Measurements from ENCODE around the gene NDUFS8. TPM values are rescaled to one million over a fixed set of nuclear protein-coding genes. Genes with fewer than 3 reads are reported as not detected.
"Not testable (repeated sequence)": the region's sequence is repeated elsewhere in the genome, so short reads cannot be mapped to it uniquely, and the experiment has no call there.

NDUFS8 gene
- total RNA-seq, 1 experiment from 2014 or later: 214 TPM

- not testable (repeated sequence) for H3K27ac Mint-ChIP-seq; H3K14ac ChIP-seq (ENCODE audit: insufficient read depth, low read length); H3K4me3 Mint-ChIP-seq; H2BK5ac ChIP-seq (ENCODE audit: insufficient read length, low read length); H3K36me3 Mint-ChIP-seq (ENCODE audit: insufficient read depth in 1 of 3, low read depth in 3 of 3); H2BK120ac ChIP-seq (ENCODE audit: low read depth, low read length, poor library complexity, severe bottlenecking); H4K91ac ChIP-seq (ENCODE audit: insufficient read length, low read depth, low read length); H3K4me2 ChIP-seq (ENCODE audit: insufficient read depth, insufficient read length, low read length); H3K4ac ChIP-seq (ENCODE audit: low read depth, low read length); H2BK20ac ChIP-seq (ENCODE audit: low read depth, low read length, poor library complexity, severe bottlenecking); H3K18ac ChIP-seq (ENCODE audit: insufficient read length, low read depth, low read length); H4K5ac ChIP-seq (ENCODE audit: insufficient read length, low read depth, low read length); H4K20me1 ChIP-seq (ENCODE audit: control insufficient read depth, insufficient read depth, insufficient read length); H3K23me2 ChIP-seq (ENCODE audit: insufficient read length, low read depth, low read length, poor library complexity, severe bottlenecking); H3K9ac ChIP-seq (ENCODE audit: extremely low read depth, insufficient read length, low read length); H3K27ac ChIP-seq (ENCODE audit: insufficient read length, low read depth, low read length); H3K9me3 ChIP-seq (ENCODE audit: control insufficient read depth, low read depth, low read length); H3K79me2 ChIP-seq (ENCODE audit: insufficient read depth, low read length); H3K4me1 ChIP-seq (ENCODE audit: insufficient read depth, low read length); H2BK15ac ChIP-seq (ENCODE audit: low read depth, low read length); H4K8ac ChIP-seq (replicated peaks; ENCODE audit: insufficient read length, low read depth, low read length); H3K79me1 ChIP-seq (ENCODE audit: insufficient read depth, low read depth, low read length, poor library complexity, severe bottlenecking); H3K23ac ChIP-seq (ENCODE audit: insufficient read length, low read depth, low read length); H3K27me3 ChIP-seq (ENCODE audit: insufficient read depth, low read length); H3K56ac ChIP-seq (ENCODE audit: insufficient read length, low read depth, low read length); H3K9me3 Mint-ChIP-seq; H3T11ph ChIP-seq (ENCODE audit: low read length); H2BK12ac ChIP-seq (ENCODE audit: insufficient read length, low read depth, low read length); H2AFZ ChIP-seq (ENCODE audit: low read length); H2AK5ac ChIP-seq (ENCODE audit: insufficient read length, low read length)
- peaks cover 17% of the 10 kb centered on the region in 2 experiments for H3K4me1 Mint-ChIP-seq
- peak; percentile 37; the same call in 2 of the 3 replicates for TF ChIP-seq CTCF (conservative IDR thresholded peaks at IDR 0.05)
- DNase-seq: peak; percentile 29
- peaks cover 12% of the 10 kb centered on the region for H3K27me3 Mint-ChIP-seq (ENCODE audit: low read depth)
- no CpG with 5 or more reads among the region's 14 CpGs for WGBS (ENCODE audit: extremely low coverage, insufficient read length, low lambda C conversion rate)
These were observed 34.9 kb upstream of the NDUFS8 start for GRCh38 chr11:67995579-67995978.
